BE2C (cell line): Measurements from ENCODE around the gene GRAMD2B.

Experiments used
- DNase-seq: peaks from one replicate; pipeline ENCODE4 v3.0.0-alpha.2; 2020
- H3K27me3 ChIP-seq: fragments of 250-450 bp; sonication (Bioruptor Pico); 2 replicates; pipeline ENCODE4 v1.5.1; 2020; ENCODE audit warnings: mild to moderate bottlenecking
- H3K36me3 ChIP-seq: fragments of 250-450 bp; sonication (Bioruptor Pico); 2 replicates; pipeline ENCODE4 v1.5.1; 2020; ENCODE audit warnings: mild to moderate bottlenecking
- H3K4me1 ChIP-seq: fragments of 250-450 bp; sonication (Bioruptor Pico); 2 replicates; pipeline ENCODE4 v1.5.1; 2020
- H3K4me3 ChIP-seq: 2 replicates; pipeline ENCODE4 v1.5.1; 2011; ENCODE audit warnings: low read depth, low read length
- H3K9me3 ChIP-seq: fragments of 250-450 bp; sonication (Bioruptor Pico); 2 replicates; pipeline ENCODE4 v1.5.1; 2020
- TF ChIP-seq, protein P1 (sequence below): IDR thresholded peaks from 2 replicates; pipeline ENCODE4 v1.5.1; 2012; ENCODE audit warnings: mild to moderate bottlenecking, low read depth, low read length

The GRAMD2B gene

GRCh38 chr5:126455264-126455663, 32.1 kb downstream of the GRAMD2B start:
- DNase-seq = no peak
- Histone ChIP-seq H3K9me3 (no peaks in the 10 kb centered on the region), H3K36me3 (no peaks in the 10 kb centered on the region), H3K4me1 (no peaks in the 10 kb centered on the region), H3K27me3 (no peaks in the 10 kb centered on the region), H3K4me3 (no peak overlapping the region)
- TF ChIP-seq, protein P1, sequence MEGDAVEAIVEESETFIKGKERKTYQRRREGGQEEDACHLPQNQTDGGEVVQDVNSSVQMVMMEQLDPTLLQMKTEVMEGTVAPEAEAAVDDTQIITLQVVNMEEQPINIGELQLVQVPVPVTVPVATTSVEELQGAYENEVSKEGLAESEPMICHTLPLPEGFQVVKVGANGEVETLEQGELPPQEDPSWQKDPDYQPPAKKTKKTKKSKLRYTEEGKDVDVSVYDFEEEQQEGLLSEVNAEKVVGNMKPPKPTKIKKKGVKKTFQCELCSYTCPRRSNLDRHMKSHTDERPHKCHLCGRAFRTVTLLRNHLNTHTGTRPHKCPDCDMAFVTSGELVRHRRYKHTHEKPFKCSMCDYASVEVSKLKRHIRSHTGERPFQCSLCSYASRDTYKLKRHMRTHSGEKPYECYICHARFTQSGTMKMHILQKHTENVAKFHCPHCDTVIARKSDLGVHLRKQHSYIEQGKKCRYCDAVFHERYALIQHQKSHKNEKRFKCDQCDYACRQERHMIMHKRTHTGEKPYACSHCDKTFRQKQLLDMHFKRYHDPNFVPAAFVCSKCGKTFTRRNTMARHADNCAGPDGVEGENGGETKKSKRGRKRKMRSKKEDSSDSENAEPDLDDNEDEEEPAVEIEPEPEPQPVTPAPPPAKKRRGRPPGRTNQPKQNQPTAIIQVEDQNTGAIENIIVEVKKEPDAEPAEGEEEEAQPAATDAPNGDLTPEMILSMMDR = no peak

GRCh38 chr5:126455728-126456127, 32.5 kb downstream of the GRAMD2B start:
- Histone ChIP-seq H3K4me3 (no peak overlapping the region), H3K9me3 (no peaks in the 10 kb centered on the region), H3K4me1 (no peaks in the 10 kb centered on the region), H3K27me3 (no peaks in the 10 kb centered on the region), H3K36me3 (no peaks in the 10 kb centered on the region)
- TF ChIP-seq, protein P1 = no peak
- DNase-seq = no peak

GRCh38 chr5:126456217-126456820, 33.1 kb downstream of the GRAMD2B start:
- Histone ChIP-seq H3K4me3 (no peak overlapping the region), H3K9me3 (no peaks in the 10 kb centered on the region), H3K36me3 (no peaks in the 10 kb centered on the region), H3K4me1 (no peaks in the 10 kb centered on the region), H3K27me3 (no peaks in the 10 kb centered on the region)
- TF ChIP-seq, protein P1 = no peak
- DNase-seq = no peak

DNA sequence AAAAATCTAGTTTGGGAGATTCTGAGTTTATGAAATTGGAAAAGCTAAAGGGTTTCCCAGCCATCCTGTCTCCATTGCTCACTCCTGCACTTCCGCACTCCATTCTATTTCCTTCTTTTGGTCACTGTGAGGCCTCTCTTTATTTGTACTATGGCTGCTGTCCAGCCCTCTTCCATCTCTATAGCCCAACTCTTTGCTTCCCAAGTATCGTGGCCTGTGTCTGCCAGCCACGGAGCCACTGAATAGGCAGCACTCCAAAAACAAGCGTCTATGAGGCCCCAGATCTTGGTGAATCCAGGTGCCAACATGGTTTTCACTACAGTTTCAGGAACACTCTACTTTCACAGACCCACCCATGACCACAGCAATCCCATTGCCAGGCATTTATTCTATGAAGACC, 37.2 kb downstream of the GRAMD2B start:
- no peak overlapping the region for H3K4me3 ChIP-seq
- TF ChIP-seq, protein P1 = no peak
- DNase-seq = no peak
- no peaks in the 10 kb centered on the region for H3K36me3 ChIP-seq
- H3K27me3 ChIP-seq = no peaks in the 10 kb centered on the region
- H3K9me3 ChIP-seq = no peaks in the 10 kb centered on the region
- H3K4me1 ChIP-seq = no peaks in the 10 kb centered on the region

DNA sequence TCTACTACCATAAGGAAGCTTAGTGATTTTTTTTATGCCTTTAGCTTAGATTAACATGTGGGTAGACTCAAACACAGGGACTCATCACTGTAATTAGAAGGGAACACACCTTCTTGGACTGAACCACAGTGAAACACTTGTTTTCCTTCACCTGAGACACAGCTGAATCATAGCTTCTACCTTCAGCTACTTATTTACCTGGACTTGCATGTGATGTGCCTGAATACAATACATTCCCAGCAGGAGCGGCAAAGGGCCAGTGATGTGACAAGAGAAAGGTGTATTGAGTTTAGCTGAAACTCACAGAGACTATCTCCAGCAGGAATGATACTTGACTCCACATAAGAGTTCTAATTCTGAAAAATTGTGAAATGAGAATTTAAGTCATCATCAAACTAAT, 37.8 kb downstream of the GRAMD2B start:
- TF ChIP-seq, protein P1 = no peak
- H3K4me3 ChIP-seq = no peak overlapping the region
- DNase-seq = no peak
- H3K9me3 ChIP-seq = no peaks in the 10 kb centered on the region
- H3K4me1 ChIP-seq = no peaks in the 10 kb centered on the region
- no peaks in the 10 kb centered on the region for H3K27me3 ChIP-seq
- no peaks in the 10 kb centered on the region for H3K36me3 ChIP-seq

- Histone ChIP-seq H3K9me3 (no peaks in the 10 kb centered on the region), H3K4me3 (no peak overlapping the region), H3K4me1 (no peaks in the 10 kb centered on the region), H3K27me3 (no peaks in the 10 kb centered on the region), H3K36me3 (no peaks in the 10 kb centered on the region)
- DNase-seq = no peak
- TF ChIP-seq, protein P1 = no peak
These were observed 38.6 kb downstream of the GRAMD2B start for GRCh38 chr5:126461838-126462237.
